ENCODE data around the gene KCNIP1.

The KCNIP1 gene

DNA sequence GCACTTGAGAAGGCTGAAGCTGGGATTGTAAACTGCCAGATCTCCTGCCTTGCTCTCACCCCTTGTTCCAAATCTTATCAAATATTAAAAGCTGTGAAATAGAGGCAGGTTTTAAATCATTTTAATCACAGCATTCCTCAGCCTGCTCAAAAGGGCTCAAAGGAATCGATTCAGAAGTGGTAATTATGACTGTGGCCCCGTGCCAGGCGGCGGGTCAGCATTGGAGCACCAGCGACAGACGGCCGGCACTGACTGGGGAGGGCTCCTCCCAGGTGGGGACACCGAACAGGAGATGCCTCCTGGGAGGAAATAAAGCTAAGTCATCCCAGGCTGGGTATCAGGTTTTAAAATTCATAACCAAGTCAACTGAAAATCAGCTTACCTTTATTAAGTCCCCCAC is 66.7 kb downstream of the KCNIP1 start:
- no peak for TF ChIP-seq MYC (IDR thresholded peaks at IDR 0.05; ENCODE audit: low read depth, low read length)
- TF ChIP-seq, protein P1, sequence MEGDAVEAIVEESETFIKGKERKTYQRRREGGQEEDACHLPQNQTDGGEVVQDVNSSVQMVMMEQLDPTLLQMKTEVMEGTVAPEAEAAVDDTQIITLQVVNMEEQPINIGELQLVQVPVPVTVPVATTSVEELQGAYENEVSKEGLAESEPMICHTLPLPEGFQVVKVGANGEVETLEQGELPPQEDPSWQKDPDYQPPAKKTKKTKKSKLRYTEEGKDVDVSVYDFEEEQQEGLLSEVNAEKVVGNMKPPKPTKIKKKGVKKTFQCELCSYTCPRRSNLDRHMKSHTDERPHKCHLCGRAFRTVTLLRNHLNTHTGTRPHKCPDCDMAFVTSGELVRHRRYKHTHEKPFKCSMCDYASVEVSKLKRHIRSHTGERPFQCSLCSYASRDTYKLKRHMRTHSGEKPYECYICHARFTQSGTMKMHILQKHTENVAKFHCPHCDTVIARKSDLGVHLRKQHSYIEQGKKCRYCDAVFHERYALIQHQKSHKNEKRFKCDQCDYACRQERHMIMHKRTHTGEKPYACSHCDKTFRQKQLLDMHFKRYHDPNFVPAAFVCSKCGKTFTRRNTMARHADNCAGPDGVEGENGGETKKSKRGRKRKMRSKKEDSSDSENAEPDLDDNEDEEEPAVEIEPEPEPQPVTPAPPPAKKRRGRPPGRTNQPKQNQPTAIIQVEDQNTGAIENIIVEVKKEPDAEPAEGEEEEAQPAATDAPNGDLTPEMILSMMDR (IDR thresholded peaks at IDR 0.05; ENCODE audit: low read depth, low read length), result no peak
- no peak for TF ChIP-seq POLR2A (IDR thresholded peaks at IDR 0.05; ENCODE audit: extremely low read depth, insufficient read length)
- TF ChIP-seq, protein P2, sequence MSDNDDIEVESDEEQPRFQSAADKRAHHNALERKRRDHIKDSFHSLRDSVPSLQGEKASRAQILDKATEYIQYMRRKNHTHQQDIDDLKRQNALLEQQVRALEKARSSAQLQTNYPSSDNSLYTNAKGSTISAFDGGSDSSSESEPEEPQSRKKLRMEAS (IDR thresholded peaks at IDR 0.05; ENCODE audit: low read depth, low read length), result no peak
- no peak for DNase-seq (ENCODE audit: low read depth)

DNA sequence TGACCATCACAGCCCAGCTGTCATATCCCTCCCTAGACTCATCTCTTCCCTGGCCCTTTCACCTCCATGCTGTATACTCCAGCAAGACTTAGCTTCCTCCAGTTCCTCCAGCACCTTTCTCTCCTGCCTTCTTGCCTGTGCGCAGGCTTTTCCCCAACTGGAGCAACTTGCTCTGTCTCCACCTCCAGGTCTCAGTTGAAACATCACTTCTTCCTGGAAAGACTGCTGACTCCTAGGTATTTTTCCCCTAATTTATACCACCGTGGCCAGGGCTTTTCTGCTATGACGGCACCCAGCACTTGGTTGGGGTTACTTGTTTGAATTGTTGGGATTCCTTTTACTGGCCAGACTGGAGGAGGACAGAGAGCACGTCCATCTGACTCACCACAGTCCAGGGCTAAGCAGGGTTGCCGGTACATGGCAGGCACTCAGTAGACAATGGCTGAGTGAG is 67.5 kb downstream of the KCNIP1 start:
- no peak for DNase-seq (ENCODE audit: low read depth)
- TF ChIP-seq, protein P2 (IDR thresholded peaks at IDR 0.05; ENCODE audit: low read depth, low read length), result no peak
- no peak for TF ChIP-seq POLR2A (IDR thresholded peaks at IDR 0.05; ENCODE audit: extremely low read depth, insufficient read length)
- TF ChIP-seq MYC (IDR thresholded peaks at IDR 0.05; ENCODE audit: low read depth, low read length), result no peak
- TF ChIP-seq, protein P1 (IDR thresholded peaks at IDR 0.05; ENCODE audit: low read depth, low read length), result no peak
- no peak overlapping the region for H3K4me3 ChIP-seq (ENCODE audit: low read depth, low read length)

More for the DNA sequence above, 66.7 kb downstream of the KCNIP1 start:
- H3K4me3 ChIP-seq (ENCODE audit: low read depth, low read length), result no peak overlapping the region

DNA sequence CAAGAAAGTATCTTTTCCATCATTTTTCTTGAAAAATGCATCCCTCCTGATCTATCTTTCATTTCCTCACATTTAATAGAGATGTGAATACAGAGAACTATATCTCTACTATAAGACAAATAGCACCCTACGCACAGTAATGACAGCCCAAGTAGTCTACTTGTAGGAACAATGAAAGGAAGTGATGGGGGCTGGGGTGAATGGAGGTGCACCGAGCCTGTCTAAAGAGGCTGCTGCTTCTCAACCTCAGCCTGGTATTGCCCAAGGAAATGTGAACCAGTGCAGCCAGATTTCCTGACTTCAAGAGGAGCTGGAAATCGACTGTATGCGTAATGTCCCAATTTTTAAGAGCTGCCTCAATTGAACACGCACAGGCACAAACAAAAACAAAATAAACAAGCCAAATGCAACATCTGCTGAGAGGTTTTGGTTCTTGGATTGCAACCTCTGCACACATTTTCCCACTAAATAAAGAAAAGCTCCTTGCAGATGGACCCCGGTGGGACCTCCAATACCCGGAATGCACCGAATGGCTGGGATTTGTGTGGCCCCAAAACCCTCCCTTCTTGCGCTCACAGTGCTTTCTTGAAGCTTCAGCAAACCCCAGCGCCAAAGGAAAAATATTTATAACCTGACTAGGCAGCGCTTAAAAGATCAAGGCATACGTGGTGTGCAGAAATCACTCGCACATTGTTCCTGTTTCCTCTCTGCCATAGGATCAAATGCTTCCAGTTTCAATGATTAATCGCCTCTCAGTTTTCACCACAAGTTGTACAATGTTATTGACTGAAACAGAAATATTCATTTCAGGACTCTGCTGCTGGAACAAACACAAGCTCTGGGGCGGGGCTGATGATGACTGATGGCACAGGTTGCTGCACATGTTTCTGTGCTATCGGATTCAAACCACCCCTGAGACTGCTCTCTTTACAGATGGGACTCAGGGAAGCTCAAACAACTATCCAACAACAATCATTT is 68.3 kb downstream of the KCNIP1 start:
- peak; percentile 14 for DNase-seq (ENCODE audit: low read depth)
- no peak overlapping the region for H3K4me3 ChIP-seq (ENCODE audit: low read depth, low read length)
- TF ChIP-seq POLR2A (IDR thresholded peaks at IDR 0.05; ENCODE audit: extremely low read depth, insufficient read length) (no peak), MYC (IDR thresholded peaks at IDR 0.05; ENCODE audit: low read depth, low read length) (no peak)
- TF ChIP-seq, protein P2 (IDR thresholded peaks at IDR 0.05; ENCODE audit: low read depth, low read length), result no peak
- TF ChIP-seq, protein P1 (IDR thresholded peaks at IDR 0.05; ENCODE audit: low read depth, low read length), result no peak

DNA sequence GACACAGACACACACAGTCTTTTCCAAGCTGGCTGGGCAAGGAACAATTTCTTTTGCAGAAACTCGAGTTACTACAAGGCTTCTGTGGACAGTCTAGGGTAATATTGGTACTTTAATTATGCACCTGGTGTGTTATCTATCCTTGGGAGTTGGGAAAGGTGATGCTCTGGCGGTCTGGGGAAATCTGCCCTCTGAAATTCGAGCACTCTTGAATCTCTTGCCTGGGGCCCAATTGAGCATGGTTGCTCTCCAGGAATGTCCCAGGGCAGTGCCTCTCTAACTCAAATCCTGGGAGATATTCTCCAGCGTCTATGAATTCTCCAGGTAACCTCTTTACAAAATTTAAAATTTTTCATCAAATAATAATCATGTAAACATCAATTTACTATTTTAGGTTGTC is 69.3 kb downstream of the KCNIP1 start:
- no peak overlapping the region for H3K4me3 ChIP-seq (ENCODE audit: low read depth, low read length)
- no peak for DNase-seq (ENCODE audit: low read depth)
- TF ChIP-seq, protein P1 (IDR thresholded peaks at IDR 0.05; ENCODE audit: low read depth, low read length), result no peak
- TF ChIP-seq, protein P2 (IDR thresholded peaks at IDR 0.05; ENCODE audit: low read depth, low read length), result no peak
- TF ChIP-seq POLR2A (IDR thresholded peaks at IDR 0.05; ENCODE audit: extremely low read depth, insufficient read length) (no peak), MYC (IDR thresholded peaks at IDR 0.05; ENCODE audit: low read depth, low read length) (no peak)

DNA sequence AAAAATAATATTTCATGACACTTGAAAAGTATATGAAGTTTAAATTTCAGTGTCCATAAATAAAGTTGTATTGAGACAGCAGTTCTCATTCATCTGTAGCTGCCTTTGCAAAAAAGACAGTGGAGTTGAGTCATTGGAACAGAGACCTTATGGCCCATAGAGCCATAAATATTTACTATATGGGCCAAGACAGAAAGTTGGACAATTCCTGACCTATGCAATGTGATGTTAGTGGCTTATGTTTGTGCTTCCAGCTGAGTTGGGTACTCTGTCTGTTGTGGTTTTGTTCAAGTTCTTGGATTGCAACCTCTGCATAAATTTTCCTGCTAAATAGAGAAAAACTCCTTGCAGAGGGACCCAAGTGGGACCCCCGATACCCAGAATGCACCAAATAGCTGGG is 69.8 kb downstream of the KCNIP1 start:
- no peak for DNase-seq (ENCODE audit: low read depth)
- TF ChIP-seq MYC (IDR thresholded peaks at IDR 0.05; ENCODE audit: low read depth, low read length) (no peak), POLR2A (IDR thresholded peaks at IDR 0.05; ENCODE audit: extremely low read depth, insufficient read length) (no peak)
- TF ChIP-seq, protein P1 (IDR thresholded peaks at IDR 0.05; ENCODE audit: low read depth, low read length), result no peak
- TF ChIP-seq, protein P2 (IDR thresholded peaks at IDR 0.05; ENCODE audit: low read depth, low read length), result no peak
- H3K4me3 ChIP-seq (ENCODE audit: low read depth, low read length), result no peak overlapping the region

Measured in NB4 (cell line).